ENCODE measurements around the gene CHST12.

The CHST12 gene

DNA sequence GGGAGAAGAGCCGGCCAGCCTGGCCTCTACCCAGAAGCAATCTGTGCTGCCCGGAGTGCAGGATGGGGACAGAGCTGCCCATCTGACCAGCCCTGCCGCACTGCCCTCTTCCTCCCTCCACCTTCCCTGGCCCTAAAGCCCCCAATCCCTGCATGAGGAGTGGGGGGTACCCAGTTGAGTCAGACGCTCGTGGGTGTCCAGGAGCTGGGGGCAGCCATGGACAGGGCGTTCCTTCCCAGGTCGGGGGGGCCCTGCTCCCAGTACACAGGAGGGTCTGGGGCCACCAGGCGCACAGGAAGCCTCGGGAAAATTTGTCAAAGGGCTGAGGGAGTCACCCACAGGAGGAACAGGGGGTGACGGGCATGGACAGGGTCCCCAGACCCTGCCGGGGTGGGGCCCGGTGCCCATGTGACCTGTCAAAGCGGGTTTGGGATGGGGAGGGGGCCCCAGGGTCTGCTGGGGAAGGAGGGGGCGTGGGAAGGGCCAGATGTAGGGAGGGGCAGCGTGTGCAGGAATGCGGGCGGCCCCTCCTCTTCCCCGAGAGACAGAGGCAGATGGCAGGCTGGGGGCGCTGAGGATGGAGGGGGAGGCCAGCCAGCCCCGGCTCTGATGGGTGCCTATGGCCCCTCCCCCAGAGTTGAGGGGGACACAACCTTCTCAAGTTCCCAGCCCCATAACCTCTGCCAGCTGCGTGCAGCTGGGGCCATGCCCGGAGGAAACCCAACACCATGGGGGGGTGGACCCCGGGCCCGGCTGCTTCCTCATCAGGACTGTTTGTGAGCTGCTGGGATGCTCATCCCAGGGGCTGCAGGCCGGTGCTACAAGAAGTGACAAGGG, 94.3 kb downstream of the CHST12 start:
- DNase-seq (ENCODE audit: low read depth in 2 of 2), result no peak

All from stimulated activated CD8-positive, alpha-beta memory T cell treated with anti-CD3 and anti-CD28 coated beads, Interleukin-7, amount 100 ng/mL, for 4 hours (primary cell).